HUES48 (cell line): ENCODE measurements around the gene SFT2D2.

Experiments
- H3K27ac ChIP-seq: one replicate; pipeline ENCODE4 v1.7.0; 2013; ENCODE audit warnings: low read depth, low read length, inconsistent platforms
- H3K27me3 ChIP-seq: 2 replicates; pipeline ENCODE4 v1.6.1; 2013; ENCODE audit warnings: mild to moderate bottlenecking, low read length; ENCODE audit not compliant: control insufficient read depth, insufficient read depth
- H3K36me3 ChIP-seq: 2 replicates; pipeline ENCODE4 v1.6.1; 2013; ENCODE audit warnings: low read length; ENCODE audit not compliant: control insufficient read depth, insufficient read depth
- H3K4me1 ChIP-seq: 2 replicates; pipeline ENCODE4 v1.6.1; 2013; ENCODE audit warnings: mild to moderate bottlenecking, low read length; ENCODE audit not compliant: control insufficient read depth, insufficient read depth
- H3K4me3 ChIP-seq: 2 replicates; pipeline ENCODE4 v1.5.1; 2013; ENCODE audit warnings: mild to moderate bottlenecking, low read depth, low read length
- H3K9ac ChIP-seq: 2 replicates; pipeline ENCODE4 v1.6.1; 2013; ENCODE audit warnings: mild to moderate bottlenecking, low read depth, low read length, moderate library complexity
- H3K9me3 ChIP-seq: 2 replicates; pipeline ENCODE4 v1.6.1; 2013; ENCODE audit warnings: low read length; ENCODE audit not compliant: control insufficient read depth, insufficient read depth

SFT2D2 gene

GRCh38 chr1:168287237-168287664 is 61.4 kb downstream of the SFT2D2 start:
- no peaks in the 10 kb centered on the region for H3K9me3 ChIP-seq
- H3K36me3 ChIP-seq = no peaks in the 10 kb centered on the region
- H3K9ac ChIP-seq = no peak overlapping the region
- no peak overlapping the region for H3K4me3 ChIP-seq
- H3K27ac ChIP-seq = no peak overlapping the region
- peaks cover 35% of the 10 kb centered on the region for H3K4me1 ChIP-seq
- no peaks in the 10 kb centered on the region for H3K27me3 ChIP-seq

GRCh38 chr1:168288311-168289052 is 62.7 kb downstream of the SFT2D2 start:
- Histone ChIP-seq H3K9me3 (no peaks in the 10 kb centered on the region), H3K9ac (no peak overlapping the region), H3K4me3 (no peak overlapping the region), H3K36me3 (no peaks in the 10 kb centered on the region), H3K27me3 (no peaks in the 10 kb centered on the region), H3K27ac (no peak overlapping the region), H3K4me1 (peaks cover 34% of the 10 kb centered on the region)

GRCh38 chr1:168291222-168291837 is 65.5 kb downstream of the SFT2D2 start:
- Histone ChIP-seq H3K4me3 (no peak overlapping the region), H3K9me3 (no peaks in the 10 kb centered on the region), H3K9ac (no peak overlapping the region), H3K4me1 (peaks cover 16% of the 10 kb centered on the region), H3K36me3 (no peaks in the 10 kb centered on the region), H3K27me3 (no peaks in the 10 kb centered on the region), H3K27ac (no peak overlapping the region)

GRCh38 chr1:168293356-168293755 is 67.6 kb downstream of the SFT2D2 start:
- no peak overlapping the region for H3K4me3 ChIP-seq
- H3K4me1 ChIP-seq = peaks cover 16% of the 10 kb centered on the region
- H3K9ac ChIP-seq = no peak overlapping the region
- no peak overlapping the region for H3K27ac ChIP-seq
- H3K36me3 ChIP-seq = no peaks in the 10 kb centered on the region
- H3K9me3 ChIP-seq = no peaks in the 10 kb centered on the region
- no peaks in the 10 kb centered on the region for H3K27me3 ChIP-seq

- H3K27me3 ChIP-seq = no peaks in the 10 kb centered on the region
- no peaks in the 10 kb centered on the region for H3K36me3 ChIP-seq
- no peak overlapping the region for H3K9ac ChIP-seq
- H3K9me3 ChIP-seq = no peaks in the 10 kb centered on the region
- H3K4me1 ChIP-seq = peaks cover 16% of the 10 kb centered on the region
- H3K4me3 ChIP-seq = no peak overlapping the region
- H3K27ac ChIP-seq = no peak overlapping the region
Observed at GRCh38 chr1:168295411-168296114, 69.8 kb downstream of the SFT2D2 start.

- no peaks in the 10 kb centered on the region for H3K27me3 ChIP-seq
- H3K9ac ChIP-seq = no peak overlapping the region
- no peaks in the 10 kb centered on the region for H3K9me3 ChIP-seq
- H3K36me3 ChIP-seq = no peaks in the 10 kb centered on the region
- 0 out of 2 replicates have a peak, but pooled peaks cover 1% of the 10 kb centered on the region for H3K4me1 ChIP-seq
- H3K27ac ChIP-seq = no peak overlapping the region
- no peak overlapping the region for H3K4me3 ChIP-seq
Observed at GRCh38 chr1:168297019-168297730, 71.4 kb downstream of the SFT2D2 start.

- H3K9me3 ChIP-seq = no peaks in the 10 kb centered on the region
- no peaks in the 10 kb centered on the region for H3K36me3 ChIP-seq
- no peak overlapping the region for H3K9ac ChIP-seq
- H3K27me3 ChIP-seq = no peaks in the 10 kb centered on the region
- no peaks in the 10 kb centered on the region for H3K4me1 ChIP-seq
- no peak overlapping the region for H3K27ac ChIP-seq
- no peak overlapping the region for H3K4me3 ChIP-seq
Observed at GRCh38 chr1:168298446-168298845, 72.6 kb downstream of the SFT2D2 start.

- H3K4me3 ChIP-seq = no peak overlapping the region
- H3K9ac ChIP-seq = no peak overlapping the region
- no peaks in the 10 kb centered on the region for H3K4me1 ChIP-seq
- H3K27me3 ChIP-seq = no peaks in the 10 kb centered on the region
- H3K9me3 ChIP-seq = no peaks in the 10 kb centered on the region
- no peak overlapping the region for H3K27ac ChIP-seq
- no peaks in the 10 kb centered on the region for H3K36me3 ChIP-seq
Observed at GRCh38 chr1:168300626-168301025, 74.8 kb downstream of the SFT2D2 start.

GRCh38 chr1:168301664-168302320 is 76.0 kb downstream of the SFT2D2 start:
- Histone ChIP-seq H3K27me3 (no peaks in the 10 kb centered on the region), H3K4me3 (no peak overlapping the region), H3K4me1 (no peaks in the 10 kb centered on the region), H3K27ac (no peak overlapping the region), H3K9me3 (no peaks in the 10 kb centered on the region), H3K9ac (no peak overlapping the region), H3K36me3 (no peaks in the 10 kb centered on the region)
